GM12801 (cell line): ENCODE measurements around the gene FTHL17.

Experiments
- TF ChIP-seq, protein P1 (sequence below): IDR thresholded peaks from one replicate; pipeline ENCODE4 v1.5.1; 2011; ENCODE audit warnings: control low read depth; ENCODE audit not compliant: insufficient read length; ENCODE audit errors: extremely low read depth

The FTHL17 gene

GRCh38 chrX:31071725-31072124, at the start of gene FTHL17:
Gene FTHL17, minus strand, starts transcription at chrX:31072041. Its CDS starts 88 bp downstream, at chrX:31071953.
- TF ChIP-seq, protein P1, sequence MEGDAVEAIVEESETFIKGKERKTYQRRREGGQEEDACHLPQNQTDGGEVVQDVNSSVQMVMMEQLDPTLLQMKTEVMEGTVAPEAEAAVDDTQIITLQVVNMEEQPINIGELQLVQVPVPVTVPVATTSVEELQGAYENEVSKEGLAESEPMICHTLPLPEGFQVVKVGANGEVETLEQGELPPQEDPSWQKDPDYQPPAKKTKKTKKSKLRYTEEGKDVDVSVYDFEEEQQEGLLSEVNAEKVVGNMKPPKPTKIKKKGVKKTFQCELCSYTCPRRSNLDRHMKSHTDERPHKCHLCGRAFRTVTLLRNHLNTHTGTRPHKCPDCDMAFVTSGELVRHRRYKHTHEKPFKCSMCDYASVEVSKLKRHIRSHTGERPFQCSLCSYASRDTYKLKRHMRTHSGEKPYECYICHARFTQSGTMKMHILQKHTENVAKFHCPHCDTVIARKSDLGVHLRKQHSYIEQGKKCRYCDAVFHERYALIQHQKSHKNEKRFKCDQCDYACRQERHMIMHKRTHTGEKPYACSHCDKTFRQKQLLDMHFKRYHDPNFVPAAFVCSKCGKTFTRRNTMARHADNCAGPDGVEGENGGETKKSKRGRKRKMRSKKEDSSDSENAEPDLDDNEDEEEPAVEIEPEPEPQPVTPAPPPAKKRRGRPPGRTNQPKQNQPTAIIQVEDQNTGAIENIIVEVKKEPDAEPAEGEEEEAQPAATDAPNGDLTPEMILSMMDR: no peak

DNA sequence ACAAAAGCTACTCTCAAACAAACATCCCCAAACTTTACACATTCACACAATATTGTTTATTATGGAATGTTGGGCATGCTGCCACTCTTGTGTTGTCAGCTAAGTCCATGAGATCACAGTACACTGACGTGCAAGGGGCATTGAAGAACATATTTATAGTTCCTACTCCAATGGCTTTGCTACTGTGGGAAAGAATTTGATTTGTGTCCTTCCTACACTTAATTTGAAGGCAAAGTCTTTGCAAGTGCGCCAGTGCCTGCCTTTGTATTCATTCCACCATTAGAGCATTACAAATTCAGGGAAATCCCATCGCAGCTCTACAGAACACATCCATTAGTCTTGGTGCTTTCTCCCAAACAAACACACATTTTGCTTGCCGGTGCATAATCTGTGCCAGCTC, 45.4 kb upstream of the FTHL17 start:
- TF ChIP-seq, protein P1: no peak

DNA sequence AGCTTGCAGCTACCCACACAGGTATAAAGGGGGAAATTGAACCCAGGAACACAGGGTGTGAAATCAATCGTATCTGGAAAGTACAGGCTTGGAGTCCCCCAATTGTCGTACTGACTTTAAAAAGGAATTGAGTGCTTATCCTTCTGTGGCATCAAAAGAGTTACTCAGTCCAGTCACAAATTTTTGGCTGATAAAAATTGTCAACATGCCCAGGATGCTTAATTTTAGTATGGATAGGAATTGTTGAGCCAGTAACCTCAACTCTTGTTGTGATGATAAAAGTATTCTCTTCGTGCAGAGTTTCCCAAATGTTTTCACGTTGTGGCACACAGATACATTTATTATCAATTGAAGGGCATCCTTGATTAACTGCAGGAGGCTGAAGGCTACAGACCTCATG, 43.6 kb upstream of the FTHL17 start:
- TF ChIP-seq, protein P1: no peak

DNA sequence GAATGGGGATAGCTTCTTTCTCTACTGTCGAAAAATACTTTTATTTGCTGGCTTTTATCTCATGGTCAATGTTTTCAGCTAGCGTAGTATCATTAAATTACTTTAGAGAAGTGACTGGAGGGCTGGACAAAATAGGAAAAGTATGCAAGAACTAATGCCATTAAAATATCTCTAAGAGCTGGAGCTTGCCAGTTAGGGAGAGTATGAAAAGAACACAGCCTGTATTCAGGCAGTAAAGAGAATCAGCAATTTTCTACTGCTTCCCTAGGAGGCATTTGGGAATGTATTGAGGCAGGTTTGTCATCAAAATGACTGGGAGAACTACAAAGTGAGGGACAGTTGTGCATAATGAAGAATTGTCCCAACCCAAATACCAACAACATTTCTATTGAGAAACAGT, 43.0 kb upstream of the FTHL17 start:
- TF ChIP-seq, protein P1: no peak

GRCh38 chrX:31112226-31112999, 40.6 kb upstream of the FTHL17 start:
- TF ChIP-seq, protein P1: no peak

DNA sequence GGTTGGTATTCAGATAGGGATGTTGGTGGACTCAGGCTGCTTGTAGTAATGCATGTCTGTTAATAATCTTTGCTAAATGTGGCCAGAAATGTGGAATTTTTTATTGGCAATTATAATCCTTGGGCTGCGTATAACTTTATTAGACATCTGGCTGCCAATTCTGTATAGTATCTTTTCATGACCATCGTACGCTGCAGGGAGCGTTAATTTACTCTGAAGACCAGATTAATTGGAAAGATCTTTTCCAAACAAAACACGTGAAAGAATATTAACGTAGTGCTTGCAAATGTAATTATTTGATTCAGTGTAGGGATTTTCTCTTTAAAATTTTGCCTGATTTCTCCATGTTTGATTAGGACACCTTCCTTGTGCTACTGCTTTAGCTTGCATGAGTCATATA, 38.8 kb upstream of the FTHL17 start:
- TF ChIP-seq, protein P1: no peak

- TF ChIP-seq, protein P1: no peak
These were observed 27.8 kb upstream of the FTHL17 start for GRCh38 chrX:31099536-31100090.
